Natural killer cell (primary cell): ENCODE data around the gene STX8. TPM values are rescaled to one million over a fixed set of nuclear protein-coding genes. Genes with fewer than 3 reads are reported as not detected.

Experiments
- ATAC-seq, 3 donors: fragments of 150-1000 bp in 2 of 3; fragments of 200-7000 bp in 1 of 3; cut with Tn5 transposase; 1 replicate in 1 of 3; 2 replicates in 2 of 3; pipeline ENCODE4 v1.10.0; 2021; ENCODE audit warnings: mild to moderate bottlenecking in 2 of 3, moderate library complexity in 2 of 3
- DNase-seq, 2 donors: peaks; one replicate each; pipeline versions ENCODE4 v3.0.0 to v3.0.0-alpha.2; 2013 to 2021; ENCODE audit warnings: mixed read lengths in 1 of 2
- H3K27ac ChIP-seq: one replicate; pipeline ENCODE4 v1.5.1; 2013; ENCODE audit warnings: mild to moderate bottlenecking, low read length
- H3K27me3 ChIP-seq: one replicate; pipeline ENCODE4 v1.6.1; 2013; ENCODE audit warnings: low read length; ENCODE audit not compliant: control insufficient read depth, insufficient read depth
- H3K36me3 ChIP-seq: one replicate; pipeline ENCODE4 v1.6.1; 2013; ENCODE audit warnings: low read length; ENCODE audit not compliant: control insufficient read depth, insufficient read depth
- H3K4me1 ChIP-seq: one replicate; pipeline ENCODE4 v1.6.1; 2013; ENCODE audit warnings: low read length; ENCODE audit not compliant: control insufficient read depth, insufficient read depth
- H3K4me3 ChIP-seq: one replicate; pipeline ENCODE4 v1.5.1; 2013; ENCODE audit warnings: low read length
- H3K9me3 ChIP-seq: one replicate; pipeline ENCODE4 v1.6.1; 2013; ENCODE audit warnings: low read length; ENCODE audit not compliant: control insufficient read depth, insufficient read depth
- H3K27ac Mint-ChIP-seq, 2 donors: one replicate each; pipeline ENCODE4 v1.8.0; 2022; ENCODE audit warnings: mild to moderate bottlenecking in 2 of 2, mixed read lengths in 2 of 2, moderate library complexity in 1 of 2
- H3K27me3 Mint-ChIP-seq, 2 donors: one replicate each; pipeline ENCODE4 v1.8.0; 2022; ENCODE audit warnings: low read depth in 2 of 2, mixed read lengths in 2 of 2
- H3K36me3 Mint-ChIP-seq: one replicate; pipeline ENCODE4 v1.8.0; 2022; ENCODE audit warnings: mixed read lengths
- H3K4me1 Mint-ChIP-seq, 2 donors: one replicate each; pipeline ENCODE4 v1.8.0; 2022; ENCODE audit warnings: mixed read lengths in 2 of 2
- H3K4me3 Mint-ChIP-seq: one replicate; pipeline ENCODE4 v1.8.0; 2022; ENCODE audit warnings: mild to moderate bottlenecking, moderate library complexity, mixed read lengths
- H3K9me3 Mint-ChIP-seq, 2 donors: one replicate each; pipeline ENCODE4 v1.8.0; 2022; ENCODE audit warnings: mixed read lengths in 2 of 2
- CTCF ChIP-seq: fragments of 200-600 bp; IDR thresholded peaks from one replicate; pipeline ENCODE4 v1.8.0; 2022; ENCODE audit warnings: antibody characterized with exemption
- WGBS: methylation state at CpG from one replicate; pipeline ENCODE4 v1.1.7; 2013; ENCODE audit warnings: missing lambda C conversion rate; ENCODE audit not compliant: insufficient coverage; 5-methylcytosine and 5-hydroxymethylcytosine counted together
- intact Hi-C: fragments of 100-400 bp; cut with micrococcal nuclease; formaldehyde crosslinking; loops from one replicate; pipeline ENCODE4 v1.14.2; 2022
- total RNA-seq, 4 donors: library from RNA; stranded (reverse); fragments of 120-200 nt in 1 of 4; gene quantifications; one replicate each; pipeline versions ENCODE4 v1.2.3 to v1.2.4, GENCODE V29; 2013 to 2022

Gene STX8
- total RNA-seq, 3 donors from 2014 or later (not counting 1 experiment from before 2014, with no cell fraction given), result 96.3 to 141 (median 120) TPM

DNA sequence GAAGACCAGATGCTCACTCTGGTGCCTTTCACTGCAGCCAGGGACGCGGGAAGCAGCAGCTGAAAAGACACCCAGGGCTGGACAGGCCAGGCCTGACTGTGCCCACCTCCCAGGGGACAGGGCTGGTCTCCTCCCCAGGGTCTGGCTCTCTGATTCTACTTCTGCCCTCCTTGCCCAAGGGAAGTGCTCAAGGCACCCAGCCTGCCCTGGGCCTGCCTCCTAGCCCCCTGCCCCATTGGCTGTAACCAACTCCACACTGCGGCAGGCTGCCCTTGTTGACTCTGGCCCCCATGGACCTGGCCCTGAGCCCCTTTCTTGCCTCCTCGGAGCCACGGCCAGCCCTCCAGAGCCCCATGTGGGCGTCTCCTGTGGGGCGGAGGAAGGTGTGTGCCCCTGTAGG, 341.9 kb downstream of the STX8 start:
- Mint-ChIP-seq H3K9me3 (no peaks in the 10 kb centered on the region), H3K4me3 (no peak overlapping the region), H3K36me3 (no peaks in the 10 kb centered on the region), H3K27me3 (no peaks in the 10 kb centered on the region), H3K27ac (no peak overlapping the region), H3K4me1 (peaks cover 3% of the 10 kb centered on the region in 2 donors)
- WGBS, result 76% methylated on average over 7 of the region's 7 CpGs
- H3K4me1 ChIP-seq, result peaks cover 2% of the 10 kb centered on the region
- no peak for TF ChIP-seq CTCF
- H3K27me3 ChIP-seq, result peaks cover 6% of the 10 kb centered on the region
- no peak overlapping the region for H3K4me3 ChIP-seq
- H3K9me3 ChIP-seq, result no peaks in the 10 kb centered on the region
- intact Hi-C loops, result no loop called here
- no peak overlapping the region for H3K27ac ChIP-seq
- DNase-seq (no peak), ATAC-seq (no peak)
- no peaks in the 10 kb centered on the region for H3K36me3 ChIP-seq

- 41% methylated on average over 8 of the region's 9 CpGs for WGBS
- intact Hi-C loops, result no loop called here
- Histone ChIP-seq H3K27ac (no peak overlapping the region), H3K4me3 (no peak overlapping the region), H3K9me3 (no peaks in the 10 kb centered on the region), H3K36me3 (no peaks in the 10 kb centered on the region), H3K27me3 (peaks cover 6% of the 10 kb centered on the region), H3K4me1 (no peaks in the 10 kb centered on the region)
- Mint-ChIP-seq H3K36me3 (no peaks in the 10 kb centered on the region), H3K4me3 (no peak overlapping the region), H3K27me3 (no peaks in the 10 kb centered on the region), H3K9me3 (no peaks in the 10 kb centered on the region), H3K27ac (no peak overlapping the region), H3K4me1 (no peaks in the 10 kb centered on the region)
- no peak for TF ChIP-seq CTCF
- DNase-seq, result no peak
- no peak for ATAC-seq
Measured at GRCh38 chr17:9233271-9233599, 342.4 kb downstream of the STX8 start.

- TF ChIP-seq CTCF, result no peak
- 22% methylated on average over 22 of the region's 22 CpGs for WGBS
- H3K4me1 ChIP-seq, result no peaks in the 10 kb centered on the region
- no peak for DNase-seq
- H3K27me3 ChIP-seq, result peaks cover 6% of the 10 kb centered on the region
- H3K4me3 ChIP-seq, result no peak overlapping the region
- H3K27ac ChIP-seq, result no peak overlapping the region
- no peaks in the 10 kb centered on the region for H3K4me1 Mint-ChIP-seq
- H3K9me3 ChIP-seq, result no peaks in the 10 kb centered on the region
- H3K4me3 Mint-ChIP-seq, result no peak overlapping the region
- no peaks in the 10 kb centered on the region for H3K36me3 ChIP-seq
- no peaks in the 10 kb centered on the region for H3K36me3 Mint-ChIP-seq
- no peaks in the 10 kb centered on the region for H3K9me3 Mint-ChIP-seq
- intact Hi-C loops, result no loop called here
- no peak for ATAC-seq
- no peaks in the 10 kb centered on the region for H3K27me3 Mint-ChIP-seq
- no peak overlapping the region for H3K27ac Mint-ChIP-seq
Measured at GRCh38 chr17:9232591-9233270, 342.9 kb downstream of the STX8 start.

DNA sequence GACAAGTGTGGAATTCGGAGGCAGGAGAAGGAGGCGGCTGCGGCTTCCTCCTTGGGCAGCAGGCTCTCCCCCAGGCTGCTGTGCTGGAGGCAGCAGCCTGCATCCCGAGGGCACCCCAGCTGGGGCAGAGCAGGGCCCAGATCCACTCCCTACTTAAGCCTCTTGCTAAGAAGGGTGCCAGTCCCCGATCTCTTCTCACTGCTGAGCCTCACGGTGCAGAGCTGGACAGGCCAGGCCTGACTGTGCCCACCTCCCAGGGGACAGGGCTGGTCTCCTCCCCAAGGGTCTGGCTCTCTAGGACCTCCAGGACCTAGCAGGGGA, 343.5 kb downstream of the STX8 start:
- Histone ChIP-seq H3K9me3 (no peaks in the 10 kb centered on the region), H3K4me3 (no peak overlapping the region), H3K36me3 (no peaks in the 10 kb centered on the region), H3K4me1 (no peaks in the 10 kb centered on the region), H3K27ac (no peak overlapping the region), H3K27me3 (peaks cover 6% of the 10 kb centered on the region)
- H3K4me1 Mint-ChIP-seq, result no peaks in the 10 kb centered on the region
- no peaks in the 10 kb centered on the region for H3K9me3 Mint-ChIP-seq
- no peak for ATAC-seq
- 81% methylated on average over 6 of the region's 6 CpGs for WGBS
- H3K27ac Mint-ChIP-seq, result no peak overlapping the region
- H3K27me3 Mint-ChIP-seq, result no peaks in the 10 kb centered on the region
- H3K36me3 Mint-ChIP-seq, result no peaks in the 10 kb centered on the region
- DNase-seq, result no peak
- H3K4me3 Mint-ChIP-seq, result no peak overlapping the region
- intact Hi-C loops, result no loop called here
- TF ChIP-seq CTCF, result no peak
